Thyroid gland (tissue), 4 donors: Measurements from ENCODE around the gene LMO7.

Experiments
- CTCF ChIP-seq, 6 experiments: fragments of 200-600 bp in 3 of 6; fragments of 450-650 bp in 3 of 6; sonication (generic) in 3 of 6; IDR thresholded peaks; one replicate each; pipeline ENCODE4 v1.5.1; 2016 to 2019; ENCODE audit warnings: antibody characterized with exemption in 6 of 6, mild to moderate bottlenecking in 2 of 6, inconsistent platforms in 1 of 6, moderate library complexity in 1 of 6
- POLR2A ChIP-seq, 2 donors: fragments of 450-650 bp; IDR thresholded peaks; one replicate each; pipeline ENCODE4 v1.6.1; 2017; ENCODE audit warnings: antibody characterized with exemption in 2 of 2, mild to moderate bottlenecking in 2 of 2, moderate library complexity in 1 of 2

GRCh38 chr13:75704927-75705288 is 68.8 kb downstream of the LMO7 start:
- TF ChIP-seq CTCF (IDR thresholded peaks at IDR 0.05) (no peak), POLR2A (IDR thresholded peaks at IDR 0.05) (no peak)
